Activated CD8-positive, alpha-beta memory T cell treated with anti-CD3 and anti-CD28 coated beads, Interleukin-2, amount 50 U/mL, for 4 hours (primary cell): ENCODE data around the gene CPED1.
"Not testable (repeated sequence)": the region's sequence is repeated elsewhere in the genome, so short reads cannot be mapped to it uniquely, and the experiment has no call there.

ENCODE experiments used
- DNase-seq: peaks from one replicate; pipeline ENCODE4 v3.0.0-alpha.2; 2020

The CPED1 gene

DNA sequence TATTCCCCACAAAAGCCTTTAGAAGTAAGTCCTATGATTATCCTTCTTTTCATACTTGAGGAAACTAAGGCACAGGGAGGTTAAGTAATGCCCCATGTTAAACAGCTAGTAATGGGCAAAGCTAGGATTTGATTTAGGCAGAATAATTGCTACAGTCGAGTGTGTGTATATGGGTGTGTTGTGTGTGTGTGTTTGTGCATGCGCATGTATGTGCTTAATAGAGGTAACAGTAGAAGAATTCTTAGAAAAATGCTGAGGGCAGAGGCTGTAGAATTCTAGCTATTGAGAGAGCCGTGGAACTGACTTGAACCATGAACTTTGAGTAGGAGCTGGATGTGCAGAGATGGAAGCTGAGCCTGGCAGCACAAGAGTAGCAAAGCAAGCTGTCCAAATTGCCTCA lies 208.9 kb downstream of the CPED1 start:
- no peak for DNase-seq

DNA sequence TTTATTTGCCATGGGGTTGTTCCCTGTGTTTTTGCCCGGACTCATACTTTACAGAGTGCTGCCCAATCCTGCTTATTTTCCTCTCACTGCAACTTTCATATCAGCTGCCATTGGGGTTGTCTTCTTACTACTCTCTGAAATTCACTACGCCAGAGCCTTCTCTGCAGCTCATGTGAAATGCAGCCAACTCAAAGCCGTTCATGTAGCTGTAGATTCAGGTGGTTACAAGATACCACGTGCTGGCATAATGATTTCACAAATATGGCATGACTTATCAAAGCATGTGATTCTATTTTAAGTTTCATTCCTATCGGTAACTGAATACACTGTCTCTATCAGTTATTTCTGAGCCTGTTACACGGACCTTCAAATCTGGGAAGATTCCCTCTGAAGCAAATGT lies 210.0 kb downstream of the CPED1 start:
- no peak for DNase-seq

DNA sequence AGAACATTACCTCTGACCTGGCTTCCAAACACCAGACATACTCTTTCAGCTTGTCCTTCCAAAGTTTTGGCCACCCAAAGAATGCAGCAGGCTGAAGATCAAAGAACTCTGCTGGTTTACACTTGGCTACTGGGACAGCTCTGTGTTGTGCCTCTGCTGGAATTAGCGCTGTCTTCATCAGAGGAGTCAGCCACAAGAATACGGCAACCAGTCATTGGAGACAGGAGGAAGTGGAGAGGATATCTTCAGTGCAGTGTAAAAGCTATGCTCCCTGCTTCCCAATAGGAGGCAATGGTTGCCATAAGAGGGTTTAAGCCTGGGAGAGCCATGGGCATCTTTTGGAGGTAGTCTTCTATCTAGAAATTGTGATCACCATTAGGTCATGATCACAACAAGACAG lies 213.6 kb downstream of the CPED1 start:
- DNase-seq = no peak

DNA sequence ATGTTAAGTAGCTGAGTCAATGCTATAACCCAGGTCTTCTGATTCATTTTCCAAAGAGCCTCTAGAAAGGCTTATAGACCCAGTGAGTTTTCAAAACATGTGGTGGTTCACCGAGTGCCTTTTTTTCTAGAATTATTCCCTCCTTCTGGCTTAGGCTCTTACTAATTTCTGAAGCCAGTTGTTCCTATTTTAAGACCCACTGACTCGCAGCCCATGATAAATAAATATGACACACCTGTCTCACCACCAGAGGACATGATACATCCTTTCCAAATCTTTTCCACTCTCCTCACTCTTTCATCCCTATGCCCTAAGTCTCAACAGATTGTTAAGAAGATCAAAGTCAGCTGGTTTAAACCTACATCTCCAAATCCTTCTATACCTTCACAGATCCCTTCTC lies 214.3 kb downstream of the CPED1 start:
- no peak for DNase-seq

DNA sequence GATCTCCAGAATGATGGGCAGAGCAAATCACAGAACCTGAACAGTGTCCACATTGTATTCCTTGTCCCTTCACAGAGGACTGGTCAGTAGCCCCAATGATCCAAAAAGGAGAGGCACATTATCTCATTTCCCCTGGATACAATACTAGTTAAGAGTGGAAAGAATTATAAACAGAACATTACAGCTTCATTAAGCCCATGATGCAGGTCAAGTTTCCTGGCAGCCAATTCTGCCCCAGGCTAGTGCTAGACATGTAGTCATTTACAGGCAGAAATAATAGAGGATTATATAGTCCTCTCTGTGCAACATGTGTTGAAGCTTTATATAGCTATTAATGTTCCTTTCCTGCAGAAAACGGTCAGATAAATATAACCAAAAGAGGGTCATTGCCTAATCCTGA lies 216.0 kb downstream of the CPED1 start:
- DNase-seq = no peak

DNA sequence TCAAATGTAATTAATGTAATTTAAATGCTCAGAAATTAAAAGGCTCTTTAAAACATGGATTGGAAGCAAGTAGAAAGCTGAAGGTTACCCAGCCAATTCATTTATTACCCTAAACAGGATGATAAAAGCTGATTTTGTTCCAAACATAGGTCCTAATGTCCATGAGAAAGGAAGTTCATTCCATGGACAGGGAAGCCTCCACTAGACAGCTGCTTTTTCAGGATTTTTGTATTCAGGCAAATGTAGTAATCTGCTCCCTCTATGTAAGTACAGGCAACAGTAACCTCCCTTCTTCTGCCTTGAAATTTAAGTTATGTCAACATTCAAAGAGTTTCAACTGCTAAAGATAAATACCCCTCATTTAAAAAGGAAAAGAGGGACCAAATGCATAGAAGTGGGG lies 217.3 kb downstream of the CPED1 start:
- no peak for DNase-seq

DNA sequence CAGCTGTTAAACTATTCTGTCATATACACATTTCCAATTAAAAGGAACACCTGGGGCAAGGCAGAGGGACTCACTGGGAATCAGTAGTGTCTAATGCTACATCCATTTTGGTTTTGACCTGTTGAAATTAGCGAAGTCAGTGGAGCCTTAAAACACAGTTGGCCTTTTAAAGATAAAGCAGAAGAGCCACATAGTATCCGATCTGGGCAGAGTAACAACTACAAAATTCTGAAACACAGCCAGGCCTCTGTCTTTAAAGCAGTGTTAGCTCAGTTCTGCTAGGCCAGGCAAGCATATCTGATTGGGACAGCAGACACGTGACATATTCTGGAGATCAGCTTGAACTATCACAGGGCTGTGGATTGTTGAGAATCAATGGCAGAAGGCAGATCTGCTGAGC lies 222.7 kb downstream of the CPED1 start:
- DNase-seq = no peak

DNA sequence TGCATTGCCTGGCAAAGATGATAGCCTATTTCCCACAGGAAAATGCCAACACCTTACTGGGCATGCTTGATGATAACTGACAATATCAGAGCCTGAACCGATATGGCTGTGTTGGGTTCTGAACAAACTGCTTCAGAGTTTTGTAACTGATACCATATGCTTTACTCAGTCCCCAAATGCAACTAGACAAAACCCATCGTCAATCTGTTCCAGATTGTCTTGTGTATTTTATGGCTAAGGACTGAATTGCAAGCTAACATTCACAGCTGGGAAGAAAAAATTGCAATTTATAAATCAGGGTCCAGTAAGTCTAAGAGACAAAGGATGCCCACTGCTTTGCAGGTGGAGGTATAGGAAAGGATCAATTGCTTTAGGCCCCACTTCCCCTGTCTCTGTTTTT lies 223.5 kb downstream of the CPED1 start:
- DNase-seq = no peak

DNA sequence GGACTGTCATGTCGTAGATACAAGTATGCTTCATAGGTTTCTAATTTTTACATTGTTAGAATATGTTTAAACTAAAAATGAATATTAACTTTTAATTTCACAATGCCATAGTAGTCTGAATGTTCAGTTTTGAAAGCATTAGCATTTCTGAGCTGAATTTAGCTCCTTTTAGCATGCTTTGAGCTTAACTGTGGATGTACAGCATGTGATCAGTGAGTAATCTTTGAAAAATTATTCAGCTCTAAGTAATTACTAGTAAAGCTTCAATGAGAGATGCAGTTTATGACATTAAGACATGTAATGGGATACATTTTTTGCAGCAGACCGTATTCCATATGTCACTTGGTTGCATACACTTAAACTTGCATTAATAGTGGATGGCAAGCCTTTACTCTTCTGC lies 226.1 kb downstream of the CPED1 start:
- DNase-seq = no peak

DNA sequence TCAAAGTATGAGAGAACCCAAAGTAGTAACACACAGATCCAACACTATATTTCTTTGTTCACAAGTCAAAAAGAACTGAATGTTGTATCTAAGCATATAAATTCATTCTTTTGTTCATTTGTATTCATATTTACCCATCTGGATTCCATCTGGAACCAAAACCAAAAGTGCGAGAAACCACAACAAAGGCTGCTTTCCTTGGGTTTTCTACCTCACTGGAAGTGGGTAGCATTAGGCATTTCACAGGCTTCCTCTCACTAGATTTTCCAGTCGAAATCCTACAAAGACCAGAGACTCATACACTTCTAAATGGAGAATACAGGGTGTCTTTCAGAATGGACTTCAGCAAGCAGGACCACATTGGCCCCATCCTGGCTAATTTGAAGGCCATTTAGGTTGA lies 230.5 kb downstream of the CPED1 start:
- no peak for DNase-seq

DNA sequence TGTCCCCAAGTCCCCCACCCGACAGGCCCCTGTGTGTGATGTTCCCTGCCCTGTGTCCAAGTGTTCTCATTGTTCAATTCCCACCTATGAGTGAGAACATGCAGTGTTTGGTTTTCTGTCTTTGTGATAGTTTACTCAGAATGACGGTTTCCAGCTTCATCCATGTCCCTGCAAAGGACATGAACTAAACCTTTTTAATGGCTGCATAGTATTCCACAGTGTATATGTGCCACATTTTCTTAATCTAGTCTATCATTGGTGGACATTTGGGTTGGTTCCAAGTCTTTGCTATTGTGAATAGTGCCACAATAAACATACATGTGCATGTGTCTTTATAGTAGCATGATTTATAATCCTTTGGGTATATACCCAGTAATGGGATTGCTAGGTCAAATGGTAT lies 232.6 kb downstream of the CPED1 start:
- not testable (repeated sequence) for DNase-seq

DNA sequence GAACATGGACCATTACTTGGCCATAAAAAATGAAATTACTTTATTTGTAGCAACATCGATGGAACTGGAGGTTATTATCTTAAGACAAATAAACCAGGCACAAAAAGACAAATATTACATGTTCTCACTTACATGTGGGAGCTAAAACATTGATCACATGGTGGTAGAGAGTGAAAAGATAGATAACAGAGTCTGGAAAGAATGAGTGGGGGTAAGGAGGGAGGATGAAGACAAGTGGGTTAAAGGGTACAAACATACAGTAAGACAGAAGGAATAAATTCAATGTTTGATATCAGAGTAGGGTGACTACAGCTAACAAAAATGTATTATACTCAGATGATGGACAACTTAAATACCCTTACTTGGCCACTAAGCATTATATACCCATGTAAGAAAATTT lies 240.3 kb downstream of the CPED1 start:
- no peak for DNase-seq

DNA sequence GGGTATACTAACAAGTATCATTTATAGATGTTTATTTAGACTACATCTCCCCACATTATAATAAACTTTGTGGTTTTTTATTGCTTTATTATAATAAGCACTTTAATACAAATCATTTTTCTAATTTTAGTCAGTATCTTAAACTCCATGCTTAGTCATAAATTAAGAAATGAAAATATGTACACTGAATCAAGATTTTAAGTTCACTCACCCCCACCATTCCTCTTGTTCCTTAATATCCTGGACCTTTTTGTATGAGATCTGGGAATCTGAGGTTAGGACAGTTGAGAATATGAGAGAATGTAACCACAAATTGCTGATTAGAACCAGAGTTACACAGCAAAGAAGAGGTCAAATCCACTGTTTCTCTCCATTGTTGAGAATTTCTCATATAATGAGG lies 246.7 kb downstream of the CPED1 start:
- no peak for DNase-seq

DNA sequence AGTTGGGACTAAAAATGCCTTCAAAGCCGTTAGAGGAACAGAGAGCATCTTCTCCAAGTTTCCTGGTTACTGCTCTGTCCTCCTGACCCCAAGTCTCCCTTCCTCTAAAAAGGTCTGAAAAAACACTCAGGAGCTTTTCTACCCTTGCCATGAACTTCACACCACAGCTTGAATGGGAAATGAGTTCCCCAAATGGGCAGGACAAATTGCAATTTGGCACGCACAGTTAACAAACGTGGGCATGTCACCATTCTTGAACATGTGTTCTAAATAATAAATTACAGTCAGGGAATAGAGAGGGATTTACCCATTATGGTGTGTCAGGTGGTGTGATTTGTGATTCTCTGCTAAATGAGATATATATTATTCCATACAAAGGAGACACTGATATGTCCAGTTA lies 249.1 kb downstream of the CPED1 start:
- no peak for DNase-seq

DNA sequence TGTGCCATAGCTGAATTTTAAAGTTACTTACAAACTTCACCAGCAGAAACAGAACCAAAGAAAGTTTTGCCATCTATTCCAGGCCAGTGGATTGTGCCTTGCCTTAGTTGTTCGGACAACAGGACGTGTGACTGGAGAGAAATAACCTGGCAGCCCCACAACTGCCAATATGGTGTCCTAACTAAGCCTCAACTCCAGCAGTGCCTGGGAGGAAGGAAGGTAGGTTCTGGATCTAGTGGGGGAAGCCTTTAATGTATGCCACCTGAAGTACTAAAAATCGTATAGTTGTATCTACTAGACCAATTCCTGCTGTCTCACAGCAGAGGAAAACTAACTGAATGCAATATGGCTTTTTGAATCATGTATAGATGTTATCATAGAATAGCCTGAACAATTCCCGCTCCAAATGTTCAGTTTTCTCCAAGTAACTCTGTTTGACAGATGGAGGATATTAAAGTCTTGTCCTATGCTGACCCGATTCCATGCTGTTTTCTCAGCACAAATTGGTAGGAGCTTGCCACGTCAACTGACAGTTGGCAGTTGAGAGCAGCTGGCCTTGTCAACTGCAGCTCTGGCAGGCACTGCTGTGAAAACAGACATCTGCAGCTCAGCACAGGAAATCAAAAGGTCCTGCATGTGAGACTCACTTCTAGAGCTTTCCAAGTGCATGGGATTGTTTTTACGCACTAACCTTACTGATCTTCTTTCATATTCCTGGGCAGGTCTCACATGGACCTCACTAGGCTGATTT lies 255.8 kb downstream of the CPED1 start:
- no peak for DNase-seq

DNA sequence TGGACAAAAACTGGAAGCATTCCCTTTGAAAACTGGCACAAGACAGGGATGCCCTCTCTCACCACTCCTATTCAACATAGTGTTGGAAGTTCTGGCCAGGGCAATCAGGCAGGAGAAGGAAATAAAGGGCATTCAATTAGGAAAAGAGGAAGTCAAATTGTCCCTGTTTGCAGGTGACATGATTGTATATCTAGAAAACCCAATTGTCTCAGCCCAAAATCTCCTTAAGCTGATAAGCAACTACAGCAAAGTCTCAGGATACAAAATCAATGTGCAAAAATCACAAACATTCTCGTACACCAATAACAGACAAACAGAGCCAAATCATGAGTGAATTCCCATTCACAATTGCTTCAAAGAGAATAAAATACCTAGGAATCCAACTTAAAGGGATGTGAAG lies 262.9 kb downstream of the CPED1 start:
- DNase-seq = not testable (repeated sequence)

DNA sequence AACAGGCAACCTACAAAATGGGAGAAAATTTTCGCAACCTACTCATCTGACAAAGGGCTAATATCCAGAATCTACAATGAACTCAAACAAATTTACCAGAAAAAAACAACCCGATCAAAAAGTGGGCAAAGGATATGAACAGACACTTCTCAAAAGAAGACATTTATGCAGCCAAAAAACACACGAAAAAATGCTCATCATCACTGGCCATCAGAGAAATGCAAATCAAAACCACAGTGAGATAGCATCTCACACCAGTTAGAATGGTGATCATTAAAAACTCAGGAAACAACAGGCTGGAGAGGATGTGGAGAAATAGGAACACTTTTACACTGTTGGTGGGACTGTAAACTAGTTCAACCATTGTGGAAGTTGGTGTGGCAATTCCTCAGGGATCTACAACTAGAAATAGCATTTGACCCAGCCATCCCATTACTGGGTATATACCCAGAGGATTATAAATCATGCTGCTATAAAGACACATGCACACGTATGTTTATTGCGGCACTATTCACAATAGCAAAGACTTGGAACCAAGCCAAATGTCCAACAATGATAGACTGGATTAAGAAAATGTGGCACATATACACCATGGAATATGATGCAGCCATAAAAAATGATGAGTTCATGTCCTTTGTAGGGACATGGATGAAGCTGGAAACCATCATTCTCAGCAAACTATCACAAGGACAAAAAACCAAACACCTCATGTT lies 264.2 kb downstream of the CPED1 start:
- not testable (repeated sequence) for DNase-seq

DNA sequence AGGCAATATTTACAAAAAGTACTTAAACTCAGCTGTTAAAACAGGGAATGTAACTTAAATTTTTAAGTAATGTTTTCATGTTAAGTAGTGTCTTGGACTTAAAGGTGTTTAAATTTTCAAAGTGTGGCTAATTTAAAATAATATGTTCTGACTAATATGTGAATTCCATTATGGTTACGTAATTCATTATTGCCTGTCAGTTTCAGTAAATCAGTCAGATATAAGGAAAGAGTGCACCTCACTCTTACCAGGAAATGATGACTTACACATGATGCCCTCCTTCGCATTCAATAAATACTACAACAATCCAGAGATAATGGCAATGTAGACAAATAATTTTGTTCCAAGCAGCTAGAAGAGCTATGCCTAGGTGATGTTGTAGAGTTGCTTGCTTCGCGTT lies 271.3 kb downstream of the CPED1 start:
- DNase-seq = no peak

DNA sequence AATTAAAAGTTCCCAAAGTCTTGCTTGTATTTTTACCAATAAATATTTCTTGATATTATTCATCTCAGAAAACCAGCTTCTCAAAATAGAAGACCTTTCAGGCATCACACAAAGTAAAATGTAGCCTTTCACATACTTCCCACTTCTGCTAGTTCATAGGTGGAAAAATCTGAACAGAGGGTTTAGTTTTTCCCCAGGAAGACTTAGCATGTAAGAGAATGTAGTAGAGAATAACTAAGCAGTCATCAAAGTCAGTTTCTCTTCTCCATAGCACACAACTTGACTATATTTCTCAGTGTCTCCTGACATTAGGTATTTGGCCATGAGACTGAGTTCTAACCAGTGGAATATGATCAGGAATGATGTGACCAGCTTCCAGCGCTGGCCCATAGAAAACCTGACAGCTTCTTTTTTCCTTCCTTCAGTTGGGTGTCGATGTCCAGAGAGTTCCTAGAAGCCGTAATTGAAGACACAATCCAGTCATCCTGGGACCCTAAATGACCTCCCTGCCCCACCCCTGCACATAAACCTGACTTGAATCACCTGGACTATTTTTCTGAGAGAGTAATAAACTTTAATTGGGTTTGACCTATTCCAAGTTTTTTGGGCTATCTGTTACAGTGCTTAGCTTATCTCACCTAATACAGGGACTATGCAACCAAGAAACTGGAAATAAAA lies 272.8 kb downstream of the CPED1 start:
- DNase-seq = no peak

DNA sequence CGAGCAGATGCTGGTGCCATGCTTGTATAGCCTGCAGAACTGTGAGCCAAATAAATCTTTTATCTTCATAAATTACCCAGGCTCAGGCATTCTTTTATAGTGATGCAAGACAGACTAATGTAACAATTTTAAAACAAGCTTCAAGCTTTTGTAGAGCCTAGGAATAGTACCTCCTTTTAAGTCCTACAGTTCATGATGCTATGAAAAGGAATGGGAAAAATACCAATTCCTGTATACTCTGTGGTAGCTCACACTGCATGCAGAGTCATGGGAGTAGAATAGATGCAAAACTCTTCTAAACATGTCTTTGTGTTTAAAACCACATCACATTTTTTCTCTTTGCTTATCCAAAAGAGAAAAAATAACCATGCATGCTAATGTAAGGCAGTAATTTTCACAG lies 273.7 kb downstream of the CPED1 start:
- DNase-seq = no peak

DNA sequence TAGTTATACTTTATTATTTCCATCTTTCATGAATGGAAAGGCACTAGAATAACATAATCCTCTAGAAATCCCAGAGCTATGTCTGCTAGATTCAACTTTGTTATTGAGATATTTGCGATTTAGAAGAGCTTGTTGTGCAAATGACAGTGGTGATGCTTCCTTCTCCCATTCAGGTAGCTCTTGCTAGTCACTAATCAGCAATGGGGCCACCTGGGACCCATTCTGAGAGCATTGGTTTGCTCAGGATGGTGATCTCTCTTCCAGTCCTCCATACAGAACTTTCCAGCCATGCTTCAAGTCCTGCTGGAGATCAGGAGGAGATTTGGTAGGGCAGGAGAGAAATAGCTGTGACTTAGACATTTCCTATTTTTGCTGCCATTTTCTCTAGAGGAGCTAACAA lies 274.5 kb downstream of the CPED1 start:
- no peak for DNase-seq

DNA sequence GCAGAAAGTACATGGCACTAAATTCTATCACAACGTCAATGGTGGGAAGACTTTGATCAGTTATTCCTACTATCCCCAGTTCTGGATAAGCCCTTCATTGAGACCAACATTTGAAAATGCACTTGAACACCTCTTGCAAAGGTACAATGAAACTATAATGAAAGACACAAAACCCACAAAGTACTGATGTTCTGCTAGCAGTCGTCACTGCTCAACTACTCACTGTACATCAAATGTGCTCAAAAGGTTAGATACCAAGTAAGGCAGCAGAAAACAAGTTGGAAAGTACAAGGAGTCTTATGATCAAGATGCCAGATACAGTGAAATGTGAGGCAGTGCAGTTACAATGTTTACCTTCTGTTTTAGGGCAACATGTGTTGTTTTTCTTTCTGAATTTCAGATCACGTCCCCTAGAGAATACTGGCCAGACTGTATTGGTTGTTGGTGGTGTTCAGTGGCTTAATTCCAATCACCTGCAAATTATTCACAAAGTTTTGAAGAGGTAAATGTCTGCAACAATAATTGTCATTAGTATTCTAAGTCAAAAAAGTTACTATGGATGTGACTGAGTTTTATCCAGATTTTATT lies 277.9 kb downstream of the CPED1 start:
- no peak for DNase-seq

DNA sequence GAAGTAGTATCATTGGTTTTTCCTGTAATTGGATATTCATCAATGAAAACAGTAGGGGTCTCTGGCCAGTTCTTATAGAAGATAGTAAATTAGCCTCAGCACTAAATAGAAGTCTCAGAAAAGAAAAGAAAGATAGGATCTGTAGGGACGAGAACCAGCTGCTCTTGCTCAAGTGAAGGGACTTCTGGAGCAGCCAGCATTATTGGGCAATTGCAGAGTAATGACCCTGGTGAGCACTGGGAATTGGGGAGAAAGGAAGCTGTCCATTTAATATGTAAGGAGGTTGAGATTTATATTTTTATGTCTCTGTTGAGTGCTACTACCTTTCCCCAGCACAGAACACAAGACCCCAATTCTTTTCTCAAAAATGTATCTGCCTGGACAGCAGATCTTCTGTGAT lies 279.1 kb downstream of the CPED1 start:
- no peak for DNase-seq

DNA sequence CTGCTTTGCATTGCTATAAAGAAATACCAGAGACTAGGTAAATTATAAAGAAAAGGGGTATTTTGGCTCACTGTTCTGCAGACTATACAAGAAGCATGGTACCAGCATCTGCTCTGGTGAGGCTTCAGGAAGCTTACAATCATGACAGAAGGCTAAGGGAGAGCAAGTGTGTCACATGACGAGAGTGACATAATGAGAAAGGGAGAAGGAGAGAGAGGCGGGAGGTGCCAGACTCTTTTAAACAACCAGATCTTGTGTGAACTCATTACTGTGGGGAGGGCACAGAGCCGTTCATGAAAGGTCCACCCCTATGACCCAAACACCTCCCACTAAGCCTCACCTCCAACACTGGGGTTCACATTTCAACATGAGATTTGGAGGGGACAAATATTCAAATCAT lies 281.3 kb downstream of the CPED1 start:
- DNase-seq = no peak
